Testis (tissue), 3 donors: ENCODE measurements around the gene CDKL5. TPM values are rescaled to one million over a fixed set of nuclear protein-coding genes. Genes with fewer than 3 reads are reported as not detected.

Experiments
- DNase-seq: peaks from one replicate; pipeline ENCODE4 v3.0.0-alpha.2; 2019
- H3K27ac ChIP-seq, 2 donors: fragments of 200-600 bp; sonication (generic); one replicate each; pipeline ENCODE4 v1.5.1; 2019
- H3K27me3 ChIP-seq: fragments of 200-600 bp; sonication (generic); one replicate; pipeline ENCODE4 v1.5.1; 2019
- H3K36me3 ChIP-seq: fragments of 200-600 bp; sonication (generic); one replicate; pipeline ENCODE4 v1.5.1; 2017; ENCODE audit warnings: low read depth; ENCODE audit errors: missing control alignments
- H3K4me1 ChIP-seq: fragments of 200-600 bp; sonication (generic); one replicate; pipeline ENCODE4 v1.5.1; 2019
- H3K4me3 ChIP-seq, 2 donors: fragments of 200-600 bp; sonication (generic); one replicate each; pipeline ENCODE4 v1.5.1; 2017 to 2019
- H3K9me3 ChIP-seq: fragments of 200-600 bp; sonication (generic); one replicate; pipeline ENCODE4 v1.5.1; 2017
- POLR2A ChIP-seq: fragments of 450-650 bp; IDR thresholded peaks from one replicate; pipeline ENCODE4 v1.6.1; 2017; ENCODE audit warnings: antibody characterized with exemption, mild to moderate bottlenecking, moderate library complexity
- WGBS, 2 donors: methylation state at CpG; one replicate each; pipeline ENCODE4 v1.1.5; 2018; 5-methylcytosine and 5-hydroxymethylcytosine counted together
- intact Hi-C: fragments of 100-400 bp; cut with DNase I; formaldehyde crosslinking; loops from one replicate; pipeline ENCODE4 v1.15.1; 2023; ENCODE audit warnings: low total_unique reads
- polyA plus RNA-seq: library from polyadenylated mRNA; stranded (reverse); fragments of 350-450 nt; fragmentation: Illumina TruSeq; extraction: RNeasy Lipid Tissue Mini Kit (QIAGEN cat#74804); gene quantifications from one replicate; pipeline ENCODE4 v1.2.3, GENCODE V29; 2014; ENCODE audit warnings: low read depth, low replicate concordance; ENCODE audit not compliant: insufficient read depth
- total RNA-seq, 2 donors: library from RNA; depleted of rRNA; stranded (reverse); fragments of >200 nt; gene quantifications; one replicate each; pipeline ENCODE4 v1.2.3, GENCODE V29; 2016
- TF ChIP-seq, protein P1 (sequence below), 3 experiments: fragments of 450-650 bp in 2 of 3; fragments of 200-600 bp in 1 of 3; sonication (generic) in 1 of 3; IDR thresholded peaks; one replicate each; pipeline ENCODE4 v1.5.1; 2016 to 2019; ENCODE audit warnings: antibody characterized with exemption in 3 of 3, mild to moderate bottlenecking in 2 of 3, moderate library complexity in 1 of 3

CDKL5 gene
- total and polyA plus RNA-seq, 3 donors from 2014 or later = 20.1 to 24.7 (median 21.1) TPM

GRCh38 chrX:18573556-18573955 is 148.1 kb downstream of the CDKL5 start:
- no peak for DNase-seq

DNA sequence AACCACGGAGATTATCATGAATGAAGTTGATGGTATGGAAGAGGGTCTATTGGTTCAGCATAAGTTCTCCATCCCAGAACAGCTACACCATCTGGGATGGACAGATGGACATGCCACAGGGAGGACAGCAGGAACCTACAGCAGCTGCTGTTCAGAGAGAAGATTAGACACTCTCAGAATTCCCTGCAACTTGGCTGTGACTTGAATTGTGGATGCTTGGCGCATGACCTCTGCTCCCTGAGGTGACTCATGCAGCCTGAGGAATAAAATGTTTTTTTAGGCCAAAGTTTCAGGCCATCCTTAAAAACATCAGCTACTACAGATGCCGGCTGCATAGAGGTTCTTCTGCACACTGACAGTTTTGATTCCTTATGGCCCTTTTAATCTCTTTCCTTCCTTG is 149.2 kb downstream of the CDKL5 start:
- no peaks in the 10 kb centered on the region for H3K27me3 ChIP-seq
- no peak for DNase-seq
- intact Hi-C loops = no loop called here
- H3K4me1 ChIP-seq = no peaks in the 10 kb centered on the region
- no peak overlapping the region for H3K4me3 ChIP-seq
- TF ChIP-seq POLR2A = no peak
- TF ChIP-seq, protein P1, sequence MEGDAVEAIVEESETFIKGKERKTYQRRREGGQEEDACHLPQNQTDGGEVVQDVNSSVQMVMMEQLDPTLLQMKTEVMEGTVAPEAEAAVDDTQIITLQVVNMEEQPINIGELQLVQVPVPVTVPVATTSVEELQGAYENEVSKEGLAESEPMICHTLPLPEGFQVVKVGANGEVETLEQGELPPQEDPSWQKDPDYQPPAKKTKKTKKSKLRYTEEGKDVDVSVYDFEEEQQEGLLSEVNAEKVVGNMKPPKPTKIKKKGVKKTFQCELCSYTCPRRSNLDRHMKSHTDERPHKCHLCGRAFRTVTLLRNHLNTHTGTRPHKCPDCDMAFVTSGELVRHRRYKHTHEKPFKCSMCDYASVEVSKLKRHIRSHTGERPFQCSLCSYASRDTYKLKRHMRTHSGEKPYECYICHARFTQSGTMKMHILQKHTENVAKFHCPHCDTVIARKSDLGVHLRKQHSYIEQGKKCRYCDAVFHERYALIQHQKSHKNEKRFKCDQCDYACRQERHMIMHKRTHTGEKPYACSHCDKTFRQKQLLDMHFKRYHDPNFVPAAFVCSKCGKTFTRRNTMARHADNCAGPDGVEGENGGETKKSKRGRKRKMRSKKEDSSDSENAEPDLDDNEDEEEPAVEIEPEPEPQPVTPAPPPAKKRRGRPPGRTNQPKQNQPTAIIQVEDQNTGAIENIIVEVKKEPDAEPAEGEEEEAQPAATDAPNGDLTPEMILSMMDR (IDR thresholded peaks at IDR 0.05) = no peak
- no peaks in the 10 kb centered on the region for H3K9me3 ChIP-seq
- WGBS, 2 donors = 69 to 87% methylated on average over 3 of the region's 3 CpGs
- H3K27ac ChIP-seq = no peak overlapping the region
- no peaks in the 10 kb centered on the region for H3K36me3 ChIP-seq

More at GRCh38 chrX:18573556-18573955, 148.1 kb downstream of the CDKL5 start:
- intact Hi-C loops = no loop called here
- no peaks in the 10 kb centered on the region for H3K27me3 ChIP-seq
- WGBS, 2 donors = 56 to 72% methylated on average over 3 of the region's 3 CpGs
- no peaks in the 10 kb centered on the region for H3K9me3 ChIP-seq
- no peaks in the 10 kb centered on the region for H3K4me1 ChIP-seq
- no peaks in the 10 kb centered on the region for H3K36me3 ChIP-seq
- H3K4me3 ChIP-seq = no peak overlapping the region
- H3K27ac ChIP-seq = no peak overlapping the region
- TF ChIP-seq, protein P1 (IDR thresholded peaks at IDR 0.05) = no peak

DNA sequence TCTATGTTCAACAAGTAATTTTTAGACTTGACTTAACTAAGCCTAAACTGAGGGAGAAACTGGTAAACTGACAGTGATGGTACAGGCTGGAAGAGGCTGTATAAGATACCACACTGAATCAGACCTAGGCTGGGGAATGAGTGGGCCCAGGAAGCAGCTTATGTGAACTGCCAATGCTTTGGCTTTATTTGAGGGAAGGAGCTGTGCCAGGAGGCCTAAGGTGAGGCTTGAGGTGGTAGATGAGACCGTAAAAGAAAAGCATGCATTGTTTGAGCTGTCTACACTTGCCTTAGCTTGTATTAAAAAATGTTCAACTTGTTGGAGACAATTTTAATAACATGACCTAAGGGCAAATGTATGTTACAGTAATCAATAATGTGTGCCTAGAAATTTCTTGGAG is 150.3 kb downstream of the CDKL5 start:
- Histone ChIP-seq H3K4me1 (no peaks in the 10 kb centered on the region), H3K36me3 (no peaks in the 10 kb centered on the region), H3K27me3 (no peaks in the 10 kb centered on the region), H3K4me3 (no peak overlapping the region), H3K27ac (no peak overlapping the region), H3K9me3 (no peaks in the 10 kb centered on the region)
- 100% methylated on average over 1 of the region's 1 CpG for WGBS, 2 donors
- DNase-seq = no peak
- TF ChIP-seq, protein P1 (IDR thresholded peaks at IDR 0.05) = no peak
- no peak for TF ChIP-seq POLR2A
- intact Hi-C loops = no loop called here

- 68 to 95% methylated on average over 4 of the region's 4 CpGs for WGBS, 2 donors
- no peaks in the 10 kb centered on the region for H3K9me3 ChIP-seq
- no peaks in the 10 kb centered on the region for H3K36me3 ChIP-seq
- DNase-seq = no peak
- H3K27ac ChIP-seq = no peak overlapping the region
- no peaks in the 10 kb centered on the region for H3K4me1 ChIP-seq
- H3K27me3 ChIP-seq = no peaks in the 10 kb centered on the region
- no peak overlapping the region for H3K4me3 ChIP-seq
- TF ChIP-seq POLR2A = no peak
- TF ChIP-seq, protein P1 (IDR thresholded peaks at IDR 0.05) = no peak
- intact Hi-C loops = no loop called here
Measured at GRCh38 chrX:18577400-18577799, 152.0 kb downstream of the CDKL5 start.

- Histone ChIP-seq H3K27ac (no peak overlapping the region), H3K4me3 (no peak overlapping the region), H3K9me3 (no peaks in the 10 kb centered on the region), H3K27me3 (no peaks in the 10 kb centered on the region), H3K36me3 (no peaks in the 10 kb centered on the region), H3K4me1 (no peaks in the 10 kb centered on the region)
- intact Hi-C loops = no loop called here
- TF ChIP-seq, protein P1 (IDR thresholded peaks at IDR 0.05) = no peak
- TF ChIP-seq POLR2A = no peak
- DNase-seq = no peak
- 82 to 90% methylated on average over 2 of the region's 2 CpGs for WGBS, 2 donors
Measured at GRCh38 chrX:18578546-18578945, 153.1 kb downstream of the CDKL5 start.
